ENCODE data around the gene KRT6C.
"Not testable (repeated sequence)": the region's sequence is repeated elsewhere in the genome, so short reads cannot be mapped to it uniquely, and the experiment has no call there.

Gene KRT6C

GRCh38 chr12:52454411-52455201 lies 19.0 kb downstream of the KRT6C start:
- DNase-seq: no peak

GRCh38 chr12:52452101-52452500 lies 21.5 kb downstream of the KRT6C start, which contains the start of gene KRT6B:
Gene KRT6B, minus strand, starts transcription at chr12:52452146. Its CDS starts 68 bp downstream, at chr12:52452078.
- DNase-seq: no peak

GRCh38 chr12:52448228-52448627 lies 25.4 kb downstream of the KRT6C start:
- no peak for DNase-seq

GRCh38 chr12:52447196-52447595 lies 26.4 kb downstream of the KRT6C start:
- DNase-seq: not testable (repeated sequence)

GRCh38 chr12:52446367-52447045 lies 27.1 kb downstream of the KRT6C start:
- DNase-seq: no peak

GRCh38 chr12:52445876-52446275 lies 27.7 kb downstream of the KRT6C start:
- DNase-seq: no peak

- no peak for DNase-seq
These were observed 28.7 kb downstream of the KRT6C start for GRCh38 chr12:52444647-52445595.

- DNase-seq: no peak
These were observed 29.6 kb downstream of the KRT6C start for GRCh38 chr12:52443966-52444365.

GRCh38 chr12:52442600-52443061 lies 31.0 kb downstream of the KRT6C start:
- DNase-seq: no peak

GRCh38 chr12:52441320-52441911 lies 32.2 kb downstream of the KRT6C start:
- no peak for DNase-seq

- no peak for DNase-seq
These were observed 32.7 kb downstream of the KRT6C start for GRCh38 chr12:52440821-52441319.

- DNase-seq: no peak
These were observed 33.8 kb downstream of the KRT6C start for GRCh38 chr12:52439845-52440244.

GRCh38 chr12:52439420-52439819 lies 34.2 kb downstream of the KRT6C start:
- DNase-seq: no peak

- no peak for DNase-seq
These were observed 35.0 kb downstream of the KRT6C start for GRCh38 chr12:52438305-52439301.

- DNase-seq: no peak
These were observed 36.1 kb downstream of the KRT6C start for GRCh38 chr12:52437508-52437907.

- no peak for DNase-seq
These were observed 36.7 kb downstream of the KRT6C start for GRCh38 chr12:52436828-52437474.

- DNase-seq: no peak
These were observed 37.4 kb downstream of the KRT6C start for GRCh38 chr12:52436000-52436827.

GRCh38 chr12:52435659-52435999 lies 38.0 kb downstream of the KRT6C start:
- no peak for DNase-seq
